ENCODE results near the gene RIBC2.

Gene RIBC2

DNA sequence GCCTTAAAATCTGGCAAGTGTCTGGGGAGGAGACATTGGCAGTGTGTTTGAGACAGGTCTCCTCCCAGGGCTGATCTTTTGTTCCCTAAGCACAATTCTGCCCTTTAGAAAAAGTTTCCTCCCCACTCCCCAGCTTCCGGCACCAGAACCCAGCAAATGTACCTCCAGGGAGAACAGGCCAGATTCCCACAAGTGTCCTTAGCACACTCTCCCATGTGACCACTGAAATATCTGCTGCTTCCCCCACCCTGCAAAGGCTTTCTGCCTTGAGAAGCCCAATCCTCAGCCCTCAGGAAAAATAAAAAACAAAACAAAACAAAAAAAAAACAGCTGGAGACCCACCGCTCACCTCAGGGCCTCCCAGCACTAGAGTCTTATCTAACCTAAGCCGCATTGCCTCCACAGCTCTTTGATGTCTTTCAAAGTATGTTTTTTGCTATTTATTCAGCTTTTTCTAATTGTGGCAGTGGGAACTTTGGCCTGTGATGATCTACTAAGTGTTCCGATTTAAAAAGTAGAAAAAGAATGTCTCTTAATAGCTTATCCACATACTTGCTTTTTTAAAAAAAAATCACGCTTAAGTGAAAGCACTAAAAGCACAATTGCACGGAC, 60.2 kb downstream of the RIBC2 start:
- no peak for DNase-seq (ENCODE audit: low spot score)

DNA sequence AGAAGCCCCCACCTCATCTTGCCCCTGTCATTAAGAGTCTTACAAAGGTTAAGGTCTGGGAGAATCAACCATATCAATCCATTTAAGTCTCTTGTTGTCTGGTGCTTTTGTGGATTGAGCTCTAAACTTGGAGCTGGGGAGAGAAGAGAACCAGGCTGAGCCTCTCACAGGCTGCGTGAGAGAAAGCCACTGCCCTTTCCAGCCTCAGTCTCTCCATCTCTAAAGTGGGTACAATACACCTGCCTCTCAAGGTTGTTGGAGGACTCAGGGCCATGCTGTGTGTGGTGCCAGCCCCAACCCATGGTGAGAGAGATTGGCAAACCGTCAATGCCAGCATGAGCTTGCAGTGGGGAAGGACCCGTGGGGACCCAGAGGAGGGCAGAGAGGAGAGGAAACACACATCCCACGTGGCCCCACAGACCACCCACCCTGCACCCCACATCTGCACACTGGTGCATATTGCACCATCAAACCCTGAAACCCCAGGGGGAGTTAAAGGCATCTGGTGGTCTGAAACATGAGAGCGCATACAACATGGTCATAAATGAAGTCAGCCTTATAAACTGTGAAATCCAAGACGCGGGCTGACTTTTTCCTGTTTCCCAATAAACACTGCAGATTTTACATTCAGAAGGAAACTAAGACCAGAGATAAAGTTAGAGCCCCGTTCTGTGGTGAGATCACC, 61.7 kb downstream of the RIBC2 start:
- DNase-seq (ENCODE audit: low spot score): no peak

DNA sequence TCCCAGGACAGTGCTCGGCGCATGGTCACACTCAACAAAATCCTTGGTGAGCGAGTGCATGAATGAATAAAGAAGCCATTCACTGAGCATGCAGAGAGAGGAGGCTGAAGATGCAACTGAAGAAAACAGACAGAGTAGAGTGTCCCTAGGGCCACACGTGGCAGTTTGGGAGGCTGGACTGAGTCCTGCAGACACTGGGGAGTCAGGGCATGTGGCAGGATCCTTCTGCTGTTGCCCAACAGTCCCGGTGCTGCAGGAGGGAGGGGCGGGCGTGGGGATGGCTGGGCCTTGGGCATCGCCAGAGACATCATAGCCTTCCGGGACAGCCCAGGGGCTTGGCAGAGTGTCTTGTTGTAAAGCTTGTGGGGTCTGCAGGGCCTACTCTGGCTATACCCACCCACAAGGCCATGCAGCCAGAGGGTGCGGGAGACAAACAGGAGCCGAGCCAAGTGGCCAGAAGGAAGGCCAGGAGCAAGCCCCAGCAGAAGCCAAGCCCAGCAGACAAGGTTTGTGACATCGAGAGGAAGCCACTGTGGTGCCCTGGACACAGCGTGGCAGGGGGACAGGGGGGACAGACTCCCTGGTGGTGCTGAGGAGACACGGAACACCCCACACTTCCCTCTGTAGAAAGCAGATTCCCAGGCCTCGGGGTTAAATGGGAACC, 62.5 kb downstream of the RIBC2 start:
- no peak for DNase-seq (ENCODE audit: low spot score)

DNA sequence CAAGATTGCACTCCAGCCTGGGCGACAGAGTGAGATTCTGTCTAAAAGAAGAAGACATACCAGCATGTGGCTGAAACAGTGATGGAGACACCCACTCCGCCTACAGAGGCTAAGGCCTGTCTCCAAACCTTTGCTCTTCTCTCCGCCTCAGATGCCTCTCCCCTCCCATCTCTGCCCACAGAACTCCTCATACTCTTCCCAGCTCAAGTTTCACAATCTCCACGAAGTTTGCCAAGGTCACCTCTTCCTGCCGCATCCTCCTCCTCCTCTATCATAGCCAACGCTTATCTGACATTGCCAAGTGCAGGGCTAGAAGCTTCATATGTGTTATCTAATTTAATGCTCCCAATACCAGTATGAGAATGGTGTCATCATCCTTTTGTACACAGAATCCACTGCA, 63.3 kb downstream of the RIBC2 start:
- DNase-seq (ENCODE audit: low spot score): no peak

DNA sequence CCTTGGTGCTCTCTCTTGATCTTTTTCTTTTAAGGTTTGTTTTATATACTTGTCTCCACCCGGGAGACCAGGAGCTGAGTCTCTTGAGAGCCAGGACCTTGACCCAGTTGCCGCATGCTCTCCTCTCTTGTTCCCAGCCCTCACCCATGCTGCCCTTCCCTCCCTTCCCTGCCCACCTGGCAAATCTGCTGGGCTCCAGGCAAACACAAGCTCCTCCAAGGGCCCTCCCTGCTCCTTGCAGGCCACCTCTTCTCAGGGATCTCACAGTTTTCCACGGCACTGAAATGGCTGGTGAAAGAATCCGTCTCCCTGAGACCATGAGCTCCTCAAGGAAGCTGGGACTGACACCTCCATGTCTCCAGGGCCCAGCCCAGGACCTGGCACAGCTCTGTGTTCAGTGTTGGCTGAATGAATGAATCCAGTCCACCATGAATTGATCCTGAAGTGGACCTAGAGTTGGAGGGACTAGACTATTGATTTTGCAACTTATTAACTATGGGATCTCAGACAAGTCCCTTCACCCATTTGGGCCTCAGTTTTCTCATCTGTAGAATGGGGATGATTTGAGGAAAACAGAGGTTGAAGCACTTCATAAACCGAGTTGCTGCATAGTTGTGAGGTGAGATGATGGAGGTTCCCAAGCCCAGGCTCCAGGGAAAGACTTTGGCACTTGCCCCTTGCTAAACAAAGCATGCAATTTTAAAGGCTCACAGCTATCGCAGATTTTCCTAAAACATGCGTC, 64.0 kb downstream of the RIBC2 start:
- DNase-seq (ENCODE audit: low spot score): no peak

DNA sequence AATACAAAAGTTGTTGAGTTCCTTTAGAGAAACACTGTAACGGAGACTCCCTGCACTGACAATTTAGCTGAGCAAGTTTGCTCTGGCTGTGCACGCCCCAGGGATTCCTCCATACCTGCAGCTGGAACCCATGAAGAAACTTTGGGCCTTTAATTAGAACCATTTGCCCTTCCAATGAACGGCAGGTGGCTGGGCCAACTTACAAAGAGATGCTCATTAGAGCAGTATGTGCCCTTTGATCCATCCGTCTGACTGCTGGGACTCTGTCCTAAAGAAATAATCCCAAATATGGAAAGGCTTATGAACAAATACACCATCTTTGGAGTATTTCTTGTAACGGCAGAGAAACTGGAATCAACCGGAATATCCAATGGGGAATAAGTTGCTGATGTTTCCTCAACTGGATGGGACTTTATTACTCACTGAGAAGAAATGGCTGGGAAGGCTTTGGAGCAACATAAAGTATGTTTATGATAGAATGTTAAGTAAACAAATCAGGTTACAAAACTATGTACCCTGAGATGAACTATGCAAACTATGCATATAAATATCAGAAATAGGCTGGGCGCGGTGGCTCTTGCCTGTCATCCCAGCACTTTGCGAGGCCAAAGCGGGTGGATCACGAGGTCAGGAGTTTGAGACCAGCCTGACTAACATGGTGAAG, 64.7 kb downstream of the RIBC2 start:
- DNase-seq (ENCODE audit: low spot score): no peak

DNA sequence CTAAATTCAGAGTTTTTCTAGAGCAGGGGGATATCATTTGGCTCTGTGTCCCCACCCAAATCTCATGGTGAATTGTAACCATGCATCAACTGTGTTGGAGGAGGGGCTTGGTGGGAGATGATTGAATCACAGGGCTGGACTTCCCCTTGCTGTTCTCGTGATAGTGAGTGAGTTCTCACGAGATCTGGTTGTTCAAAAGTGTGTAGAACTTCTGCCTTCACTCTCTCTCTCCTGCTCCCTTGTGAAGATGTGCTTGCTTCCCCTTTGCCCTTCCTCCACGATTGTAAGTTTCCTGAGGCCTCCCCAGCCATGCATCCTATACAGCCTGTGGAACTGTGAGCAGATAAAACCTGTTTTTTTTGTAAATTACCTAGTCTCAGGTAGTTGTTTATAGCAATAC, 67.2 kb downstream of the RIBC2 start:
- no peak for DNase-seq (ENCODE audit: low spot score)

DNA sequence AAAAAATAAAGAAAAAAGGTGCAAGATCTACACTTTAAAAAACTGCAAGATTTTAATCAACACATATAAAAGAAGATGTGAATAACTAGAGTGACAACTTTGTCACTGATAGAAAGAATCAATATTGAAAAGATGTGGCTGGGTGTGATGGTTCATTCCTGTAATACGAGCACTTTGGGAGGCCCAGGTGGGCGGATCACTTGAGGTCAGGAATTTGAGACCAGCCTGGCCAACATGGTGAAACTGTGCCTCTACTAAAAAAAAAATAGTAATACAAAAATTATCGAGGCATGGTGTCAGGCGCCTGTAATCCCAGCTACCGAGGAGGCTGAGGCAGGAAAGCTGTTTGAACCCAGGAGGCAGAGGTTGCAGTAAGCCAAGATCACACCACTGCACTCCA, 68.2 kb downstream of the RIBC2 start:
- DNase-seq (ENCODE audit: low spot score): no peak

All from CD4-positive, alpha-beta T cell treated with Interleukin-2 at 100 ng/mL for 4 hours (primary cell).